GM23248 (cell line): ENCODE data around the gene FMO5. TPM values are rescaled to one million over a fixed set of nuclear protein-coding genes. Genes with fewer than 3 reads are reported as not detected.

ENCODE experiments used
- DNase-seq: peaks from one replicate; pipeline ENCODE4 v3.0.0-alpha.2; 2015
- H2AFZ ChIP-seq: fragments of 200-600 bp; sonication (generic); 2 replicates; pipeline ENCODE4 v1.6.1; 2016; ENCODE audit warnings: antibody characterized with exemption
- H3F3A ChIP-seq: fragments of 200-600 bp; sonication (generic); 2 replicates; pipeline ENCODE4 v1.6.1; 2016; ENCODE audit warnings: mild to moderate bottlenecking, antibody characterized with exemption, mixed run types; ENCODE audit not compliant: insufficient read depth
- H3K27ac ChIP-seq: fragments of 200-600 bp; sonication (generic); 2 replicates; pipeline ENCODE4 v1.5.1; 2016; ENCODE audit warnings: mild to moderate bottlenecking
- H3K27me3 ChIP-seq: fragments of 200-600 bp; sonication (generic); replicated peaks from 2 replicates; pipeline ENCODE4 v1.6.1; 2016; ENCODE audit warnings: mild to moderate bottlenecking; ENCODE audit not compliant: insufficient read depth
- H3K36me3 ChIP-seq: fragments of 200-600 bp; sonication (generic); 2 replicates; pipeline ENCODE4 v1.6.1; 2016; ENCODE audit warnings: low read depth, mild to moderate bottlenecking
- H3K4me1 ChIP-seq: fragments of 200-600 bp; sonication (generic); 2 replicates; pipeline ENCODE4 v1.6.1; 2016; ENCODE audit warnings: mild to moderate bottlenecking; ENCODE audit not compliant: insufficient read depth
- H3K4me2 ChIP-seq: fragments of 200-600 bp; sonication (generic); one replicate; pipeline ENCODE4 v1.6.1; 2016; ENCODE audit warnings: mild to moderate bottlenecking; ENCODE audit not compliant: unreplicated experiment
- H3K4me3 ChIP-seq: fragments of 200-600 bp; sonication (generic); 2 replicates; pipeline ENCODE4 v1.5.1; 2016; ENCODE audit warnings: mild to moderate bottlenecking
- H3K79me2 ChIP-seq: fragments of 200-600 bp; sonication (generic); 2 replicates; pipeline ENCODE4 v1.6.1; 2016; ENCODE audit warnings: mild to moderate bottlenecking; ENCODE audit not compliant: insufficient read depth
- H3K9ac ChIP-seq: fragments of 200-600 bp; sonication (generic); 2 replicates; pipeline ENCODE4 v1.6.1; 2016; ENCODE audit warnings: mild to moderate bottlenecking
- H3K9me2 ChIP-seq: fragments of 200-600 bp; sonication (generic); 2 replicates; pipeline ENCODE4 v1.6.1; 2016; ENCODE audit warnings: mixed run types, mild to moderate bottlenecking, moderate library complexity; ENCODE audit not compliant: insufficient read depth
- H3K9me3 ChIP-seq: fragments of 200-600 bp; sonication (generic); one replicate; pipeline ENCODE4 v1.6.1; 2017; ENCODE audit warnings: low read depth
- H4K20me1 ChIP-seq: fragments of 200-600 bp; sonication (generic); 2 replicates; pipeline ENCODE4 v1.6.0; 2016; ENCODE audit not compliant: insufficient read depth
- EZH2 ChIP-seq: fragments of 200-600 bp; sonication (generic); IDR thresholded peaks from 2 replicates; pipeline ENCODE4 v1.6.1; 2018; ENCODE audit warnings: antibody characterized with exemption, mild to moderate bottlenecking; ENCODE audit not compliant: insufficient read depth, poor library complexity, severe bottlenecking
- EZH2phosphoT487 ChIP-seq: fragments of 200-600 bp; sonication (generic); IDR thresholded peaks from 2 replicates; pipeline ENCODE4 v1.6.1; 2018; ENCODE audit warnings: antibody characterized with exemption, moderate library complexity, mild to moderate bottlenecking, low read depth; ENCODE audit not compliant: insufficient read depth
- WGBS, 2 experiments: methylation state at CpG; one replicate each; pipeline ENCODE4 v1.1.6; 2015 to 2017; ENCODE audit warnings: low lambda C conversion rate in 2 of 2, low coverage in 1 of 2; ENCODE audit errors: missing lambda C conversion rate in 2 of 2; 5-methylcytosine and 5-hydroxymethylcytosine counted together
- in situ Hi-C: fragments of 300-500 bp; cut with MboI; formaldehyde crosslinking; loops from 2 replicates; pipeline ENCODE4 v1.15.0; 2020
- polyA plus RNA-seq: library from polyadenylated mRNA; unstranded; fragments of >200 nt; fragmentation: Nextera tagmentation; extraction: Ambion mirVana; gene quantifications from 2 replicates; pipeline ENCODE4 v1.2.1, GENCODE V29; 2016
- total RNA-seq: library from RNA; depleted of rRNA; stranded (reverse); fragments of >200 nt; shearing (Covaris generic); gene quantifications from 2 replicates; pipeline ENCODE4 v1.2.3, GENCODE V29; 2014

The FMO5 gene
- total and polyA plus RNA-seq, 2 experiments from 2014 or later, result 1.2 to 4.9 TPM

- WGBS, 2 experiments, result 66 to 67% methylated on average over 2 of the region's 2 CpGs
- Histone ChIP-seq H3K9me3 (no peaks in the 10 kb centered on the region), H3K27me3 (no peaks in the 10 kb centered on the region), H4K20me1 (no peaks in the 10 kb centered on the region; the same call in 1 of the 2 replicates), H3K4me3 (no peak overlapping the region), H3K9ac (no peak overlapping the region), H3K36me3 (no peaks in the 10 kb centered on the region), H3K79me2 (no peaks in the 10 kb centered on the region), H3K4me1 (no peaks in the 10 kb centered on the region), H3K4me2 (no peak overlapping the region), H3F3A (no peaks in the 10 kb centered on the region), H3K27ac (no peak overlapping the region), H3K9me2 (no peaks in the 10 kb centered on the region), H2AFZ (no peak overlapping the region)
- in situ Hi-C loops, result no loop called here
- TF ChIP-seq EZH2, result no peak
- TF ChIP-seq EZH2phosphoT487, result no peak
- no peak for DNase-seq
These were observed 14.2 kb downstream of the FMO5 start for GRCh38 chr1:147210987-147211386.

- Histone ChIP-seq H3K4me2 (no peak overlapping the region), H4K20me1 (no peaks in the 10 kb centered on the region; the same call in 1 of the 2 replicates), H3K4me3 (no peak overlapping the region), H3K9me2 (no peaks in the 10 kb centered on the region), H3K27me3 (no peaks in the 10 kb centered on the region), H3K36me3 (no peaks in the 10 kb centered on the region), H3K9ac (no peak overlapping the region), H3K9me3 (no peaks in the 10 kb centered on the region), H3F3A (no peaks in the 10 kb centered on the region), H2AFZ (no peak overlapping the region), H3K79me2 (no peaks in the 10 kb centered on the region), H3K4me1 (no peaks in the 10 kb centered on the region), H3K27ac (no peak overlapping the region)
- DNase-seq, result no peak
- 91 to 93% methylated on average over 3 of the region's 3 CpGs for WGBS, 2 experiments
- TF ChIP-seq EZH2 (no peak), EZH2phosphoT487 (no peak)
- in situ Hi-C loops, result no loop called here
These were observed 15.0 kb downstream of the FMO5 start for GRCh38 chr1:147209825-147210821.

GRCh38 chr1:147208619-147209018 is 16.5 kb downstream of the FMO5 start:
- Histone ChIP-seq H2AFZ (no peak overlapping the region), H3K27ac (no peak overlapping the region), H3K9me2 (no peaks in the 10 kb centered on the region), H3F3A (no peaks in the 10 kb centered on the region), H3K36me3 (no peaks in the 10 kb centered on the region), H4K20me1 (no peaks in the 10 kb centered on the region; the same call in 1 of the 2 replicates), H3K4me1 (no peaks in the 10 kb centered on the region), H3K9ac (no peak overlapping the region), H3K79me2 (no peaks in the 10 kb centered on the region), H3K4me3 (no peak overlapping the region), H3K4me2 (no peak overlapping the region), H3K9me3 (no peaks in the 10 kb centered on the region), H3K27me3 (no peaks in the 10 kb centered on the region)
- no peak for TF ChIP-seq EZH2phosphoT487
- no peak for TF ChIP-seq EZH2
- in situ Hi-C loops, result no loop called here
- WGBS, 2 experiments, result 89 to 91% methylated on average over 7 of the region's 7 CpGs
- no peak for DNase-seq

DNA sequence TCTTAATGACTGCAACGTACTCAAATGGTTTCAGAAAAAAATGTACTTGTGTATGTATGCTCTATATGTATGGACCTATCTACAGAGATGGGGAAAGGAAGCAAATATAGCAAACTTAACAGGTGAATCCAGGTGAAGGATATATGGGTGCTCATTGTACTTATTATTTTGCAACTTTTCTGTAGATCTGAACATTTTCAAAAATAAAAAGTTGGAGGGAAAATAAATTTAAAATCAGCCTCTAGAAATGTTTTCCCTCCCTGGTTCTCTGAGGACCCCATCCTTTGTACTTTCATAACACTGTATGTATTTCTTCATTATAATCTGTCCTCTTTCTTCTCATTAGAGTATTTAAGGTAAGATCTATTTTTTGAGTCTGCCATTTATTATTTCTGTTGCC is 17.9 kb downstream of the FMO5 start:
- Histone ChIP-seq H3K27ac (no peak overlapping the region), H3K4me1 (no peaks in the 10 kb centered on the region), H3F3A (no peaks in the 10 kb centered on the region), H3K27me3 (no peaks in the 10 kb centered on the region), H3K36me3 (no peaks in the 10 kb centered on the region), H3K4me3 (no peak overlapping the region), H3K4me2 (no peak overlapping the region), H3K79me2 (no peaks in the 10 kb centered on the region), H2AFZ (no peak overlapping the region), H3K9me3 (no peaks in the 10 kb centered on the region), H3K9me2 (no peaks in the 10 kb centered on the region), H4K20me1 (no peaks in the 10 kb centered on the region; the same call in 1 of the 2 replicates), H3K9ac (no peak overlapping the region)
- TF ChIP-seq EZH2 (no peak), EZH2phosphoT487 (no peak)
- WGBS, 2 experiments, result 76 to 78% methylated on average over 1 of the region's 1 CpG
- in situ Hi-C loops, result no loop called here
- DNase-seq, result no peak
